GM19328 (cell line): ENCODE measurements around the gene PRDM15.

Experiments
- ATAC-seq: cut with Tn5 transposase; IDR thresholded peaks from one replicate; pipeline ENCODE4 v1.9.1; 2021; ENCODE audit warnings: mild to moderate bottlenecking, moderate library complexity; ENCODE audit not compliant: unreplicated experiment

PRDM15 gene

GRCh38 chr21:41753006-41753898 lies 125.9 kb downstream of the PRDM15 start:
- ATAC-seq: no peak

GRCh38 chr21:41752231-41752681 lies 126.9 kb downstream of the PRDM15 start:
- ATAC-seq: no peak

- ATAC-seq: no peak
Observed at GRCh38 chr21:41751611-41752011, 127.5 kb downstream of the PRDM15 start.

GRCh38 chr21:41750532-41751151 lies 128.5 kb downstream of the PRDM15 start:
- no peak for ATAC-seq

GRCh38 chr21:41750051-41750450 lies 129.1 kb downstream of the PRDM15 start:
- no peak for ATAC-seq

- ATAC-seq: no peak
Observed at GRCh38 chr21:41749286-41749685, 129.9 kb downstream of the PRDM15 start.
